Umbilical cord (tissue), 2 donors: ENCODE results near the gene IMMT. TPM values are rescaled to one million over a fixed set of nuclear protein-coding genes. Genes with fewer than 3 reads are reported as not detected.

Source experiments
- DNase-seq: peaks from one replicate; pipeline ENCODE4 v3.0.0-alpha.2; 2015; ENCODE audit warnings: low spot score
- total RNA-seq: library from RNA; depleted of rRNA; stranded (reverse); fragments of >200 nt; gene quantifications from one replicate; pipeline ENCODE4 v1.2.3, GENCODE V29; 2014; ENCODE audit warnings: low replicate concordance; ENCODE audit not compliant: insufficient read depth

Gene IMMT
- total RNA-seq, 1 donor from 2014 or later: 64.8 TPM

GRCh38 chr2:86226636-86227520 is 31.6 kb upstream of the IMMT start:
- no peak for DNase-seq

DNA sequence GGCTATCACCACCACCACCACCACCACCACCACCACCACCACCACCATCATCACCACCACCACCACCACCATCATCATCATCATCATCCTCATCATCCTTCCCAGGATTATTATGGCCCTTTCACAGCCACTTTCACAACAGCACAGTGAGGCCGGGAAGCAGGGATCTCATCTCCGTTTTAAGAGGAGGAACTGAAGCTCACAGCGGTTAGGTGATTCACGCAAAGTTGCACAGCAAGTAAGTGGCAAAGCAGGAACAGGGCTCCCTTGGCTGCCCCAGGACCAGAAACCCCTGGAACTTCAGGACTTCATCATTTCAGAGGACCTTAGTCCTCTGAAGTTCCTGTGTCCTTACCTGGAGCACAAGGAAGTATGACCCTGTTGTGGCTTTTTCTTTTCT is 30.8 kb upstream of the IMMT start:
- DNase-seq: no peak

DNA sequence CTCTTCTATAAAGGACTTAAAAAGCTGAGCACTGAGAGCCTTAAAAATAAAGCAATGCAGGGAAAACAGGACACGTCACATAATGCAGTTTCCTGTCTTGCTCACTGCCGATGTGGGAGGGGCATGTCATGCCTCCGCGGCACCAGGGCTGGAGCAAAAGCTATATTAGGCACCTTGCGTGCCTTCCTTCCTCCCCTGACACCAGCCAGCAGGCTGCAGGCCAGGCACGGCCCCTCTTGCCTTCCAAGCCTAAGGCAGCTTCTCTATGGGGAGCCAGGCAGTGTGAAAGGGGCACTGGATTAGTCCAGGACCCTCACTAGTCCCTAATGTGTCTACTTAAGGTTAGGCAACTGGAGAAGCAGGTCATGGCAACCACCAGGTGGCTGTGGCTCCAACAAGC is 30.3 kb upstream of the IMMT start:
- peak; percentile 60 for DNase-seq

- DNase-seq: peak; percentile 16
Measured at GRCh38 chr2:86224645-86225355, 29.5 kb upstream of the IMMT start.

GRCh38 chr2:86223927-86224560 is 28.8 kb upstream of the IMMT start:
- DNase-seq: peak; percentile 40

GRCh38 chr2:86223140-86223926 is 28.1 kb upstream of the IMMT start:
- DNase-seq: peak; percentile 92

- DNase-seq: peak; percentile 73
Measured at GRCh38 chr2:86221066-86221684, 25.9 kb upstream of the IMMT start.

- DNase-seq: no peak
Measured at GRCh38 chr2:86219896-86220295, 24.6 kb upstream of the IMMT start.

GRCh38 chr2:86218124-86218523 is 22.9 kb upstream of the IMMT start:
- DNase-seq: no peak

DNA sequence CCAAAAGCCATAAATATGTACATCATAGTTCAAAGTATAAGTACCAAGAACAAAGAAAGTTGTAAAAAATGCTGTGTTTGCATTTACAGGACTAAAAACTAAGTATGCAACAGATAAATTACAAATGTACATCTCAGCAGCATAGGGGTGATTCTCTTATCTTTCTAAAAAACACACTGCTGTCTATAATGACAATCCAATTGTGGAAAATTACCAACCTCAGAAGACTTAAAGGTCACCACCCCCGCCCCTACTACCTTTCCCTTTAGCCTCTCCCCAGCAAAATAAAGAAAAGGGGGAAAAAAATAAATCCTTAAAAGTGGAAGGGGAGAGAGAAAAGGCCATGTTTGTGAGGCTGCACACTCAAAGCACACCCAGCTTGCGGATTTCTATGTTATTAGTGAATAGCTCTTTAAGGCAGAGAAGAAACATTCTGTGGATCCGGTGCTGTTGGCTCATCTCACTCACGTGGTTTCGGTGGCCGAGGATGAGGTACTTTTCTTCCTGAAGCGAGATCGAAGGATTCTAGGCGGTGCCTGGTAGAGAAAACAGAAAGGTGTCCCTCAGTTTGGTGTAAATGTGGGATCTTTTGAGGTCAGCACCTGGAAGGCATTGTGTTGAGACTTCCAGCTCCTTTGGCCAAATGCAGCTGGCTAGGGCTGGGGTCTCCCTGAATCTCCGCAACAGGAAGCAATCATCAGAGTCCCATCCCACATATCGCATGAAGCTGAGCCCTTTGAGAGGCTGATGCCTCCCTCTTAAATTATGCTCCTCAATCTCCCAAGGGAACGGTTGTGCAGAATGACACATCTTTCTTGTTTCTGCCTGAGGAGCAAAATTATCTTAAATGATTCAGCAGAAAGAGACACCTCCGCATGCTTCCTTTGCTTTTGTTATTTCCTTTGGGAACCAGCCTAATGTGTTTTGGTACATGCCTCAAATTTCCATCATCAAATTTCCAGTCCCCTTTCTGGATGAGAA is 21.6 kb upstream of the IMMT start:
- no peak for DNase-seq

GRCh38 chr2:86214503-86214832 is 19.2 kb upstream of the IMMT start:
- DNase-seq: no peak

DNA sequence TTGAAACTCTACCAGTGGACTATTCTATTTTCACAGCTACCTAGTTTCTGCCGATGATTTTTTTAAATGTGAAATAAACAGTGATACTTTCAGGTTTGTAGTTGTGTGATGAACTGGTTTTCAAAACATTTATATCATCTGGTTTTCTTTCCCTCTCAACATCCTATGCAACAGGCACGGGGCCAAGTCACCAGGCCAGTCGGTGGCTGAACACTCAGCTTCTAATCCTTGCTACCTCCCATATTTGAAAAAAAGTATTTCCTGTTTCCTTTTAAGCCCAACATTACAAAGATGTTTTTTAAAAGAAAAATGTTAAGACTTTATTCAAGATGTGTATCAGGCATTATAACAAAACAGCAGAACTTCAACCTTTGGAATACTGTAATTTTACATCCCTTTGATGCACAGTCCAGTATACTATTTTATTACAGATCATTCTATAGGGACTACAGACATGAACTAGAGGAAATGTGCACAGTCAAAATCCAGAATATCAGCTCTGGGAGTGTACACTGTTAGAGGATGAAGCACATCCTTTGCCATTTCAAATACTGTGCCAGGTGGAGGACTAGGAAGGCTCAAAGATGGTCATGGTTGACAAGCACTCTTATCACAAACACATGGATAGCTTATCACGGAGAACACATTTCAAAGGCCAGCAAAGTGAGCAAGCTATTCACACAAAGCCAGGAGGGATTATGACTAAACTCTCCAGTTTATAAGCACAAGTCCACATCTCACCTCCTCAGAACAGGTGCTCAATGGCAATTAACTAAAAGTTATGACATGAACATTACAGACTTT is 18.6 kb upstream of the IMMT start:
- no peak for DNase-seq

- DNase-seq: no peak
Measured at GRCh38 chr2:86213056-86213455, 17.8 kb upstream of the IMMT start.

- no peak for DNase-seq
Measured at GRCh38 chr2:86211796-86212188, 16.5 kb upstream of the IMMT start.

DNA sequence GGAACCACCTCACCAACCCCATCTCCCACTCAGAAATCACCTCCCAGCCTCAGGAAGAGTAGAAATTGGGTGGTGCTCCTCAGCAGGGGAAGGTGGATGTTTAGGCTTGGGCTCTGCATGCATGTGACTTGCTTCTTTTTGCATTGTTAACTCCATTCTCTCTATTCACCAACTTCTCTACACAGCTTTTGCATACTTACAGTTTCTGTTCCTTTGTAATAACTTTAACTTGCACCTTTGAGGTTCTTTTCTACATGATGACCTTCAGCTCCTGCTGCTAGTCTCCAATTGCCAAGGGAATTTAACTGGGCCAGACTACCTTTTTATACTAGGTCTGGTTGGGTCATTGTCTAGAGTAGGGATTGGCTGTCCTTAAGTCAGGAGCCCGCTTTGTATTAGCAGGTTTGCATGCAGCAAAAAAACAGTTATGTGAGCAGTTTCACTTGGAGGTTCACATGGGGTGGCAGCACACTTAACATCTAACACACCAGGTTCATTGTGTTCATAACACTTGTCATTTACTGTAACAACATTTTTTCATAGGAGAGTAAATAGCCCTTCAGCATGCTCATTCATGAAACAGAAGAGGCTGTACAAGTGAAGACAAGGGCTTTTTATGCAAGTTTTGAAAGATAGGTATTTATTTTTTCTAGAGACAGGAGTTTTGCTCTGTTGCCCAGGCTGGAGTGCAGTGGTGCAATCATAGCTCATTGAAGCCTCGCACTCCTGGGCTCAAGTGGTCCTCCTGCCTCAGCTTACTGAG is 16.0 kb upstream of the IMMT start:
- no peak for DNase-seq

GRCh38 chr2:86204458-86204857 is 9.2 kb upstream of the IMMT start:
- no peak for DNase-seq

- no peak for DNase-seq
Measured at GRCh38 chr2:86203614-86204013, 8.4 kb upstream of the IMMT start.

DNA sequence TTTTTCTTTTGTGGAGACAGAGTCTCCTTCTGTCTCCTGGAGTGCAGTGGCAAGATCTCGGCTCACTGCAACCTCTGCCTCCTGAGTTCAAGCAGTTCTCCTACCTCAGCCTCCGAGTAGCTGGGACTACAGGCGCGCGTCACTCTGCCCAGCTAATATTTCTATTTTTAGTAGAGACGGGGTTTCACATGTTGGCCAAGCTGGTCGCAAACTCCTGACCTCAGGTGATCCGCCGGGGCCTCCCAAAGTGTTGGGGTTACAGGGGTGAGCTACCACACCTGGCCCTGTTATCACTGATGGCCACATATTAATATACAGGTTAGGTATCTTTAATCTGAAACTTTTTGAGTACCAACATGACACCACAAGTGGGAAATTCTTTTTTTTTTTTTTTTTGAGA is 7.4 kb upstream of the IMMT start:
- no peak for DNase-seq

GRCh38 chr2:86202336-86202692 is 7.1 kb upstream of the IMMT start:
- DNase-seq: no peak
